Natural killer cell (primary cell): ENCODE results near the gene SLC35G3. TPM values are rescaled to one million over a fixed set of nuclear protein-coding genes. Genes with fewer than 3 reads are reported as not detected.
"Not testable (repeated sequence)": the region's sequence is repeated elsewhere in the genome, so short reads cannot be mapped to it uniquely, and the experiment has no call there.

Experiments
- ATAC-seq, 3 donors: fragments of 150-1000 bp in 2 of 3; fragments of 200-7000 bp in 1 of 3; cut with Tn5 transposase; 1 replicate in 1 of 3; 2 replicates in 2 of 3; pipeline ENCODE4 v1.10.0; 2021; ENCODE audit warnings: mild to moderate bottlenecking in 2 of 3, moderate library complexity in 2 of 3
- DNase-seq, 2 donors: peaks; one replicate each; pipeline versions ENCODE4 v3.0.0 to v3.0.0-alpha.2; 2013 to 2021; ENCODE audit warnings: mixed read lengths in 1 of 2
- H3K27ac ChIP-seq: one replicate; pipeline ENCODE4 v1.5.1; 2013; ENCODE audit warnings: mild to moderate bottlenecking, low read length
- H3K27me3 ChIP-seq: one replicate; pipeline ENCODE4 v1.6.1; 2013; ENCODE audit warnings: low read length; ENCODE audit not compliant: control insufficient read depth, insufficient read depth
- H3K36me3 ChIP-seq: one replicate; pipeline ENCODE4 v1.6.1; 2013; ENCODE audit warnings: low read length; ENCODE audit not compliant: control insufficient read depth, insufficient read depth
- H3K4me1 ChIP-seq: one replicate; pipeline ENCODE4 v1.6.1; 2013; ENCODE audit warnings: low read length; ENCODE audit not compliant: control insufficient read depth, insufficient read depth
- H3K4me3 ChIP-seq: one replicate; pipeline ENCODE4 v1.5.1; 2013; ENCODE audit warnings: low read length
- H3K9me3 ChIP-seq: one replicate; pipeline ENCODE4 v1.6.1; 2013; ENCODE audit warnings: low read length; ENCODE audit not compliant: control insufficient read depth, insufficient read depth
- H3K27ac Mint-ChIP-seq, 2 donors: one replicate each; pipeline ENCODE4 v1.8.0; 2022; ENCODE audit warnings: mild to moderate bottlenecking in 2 of 2, mixed read lengths in 2 of 2, moderate library complexity in 1 of 2
- H3K27me3 Mint-ChIP-seq, 2 donors: one replicate each; pipeline ENCODE4 v1.8.0; 2022; ENCODE audit warnings: low read depth in 2 of 2, mixed read lengths in 2 of 2
- H3K36me3 Mint-ChIP-seq: one replicate; pipeline ENCODE4 v1.8.0; 2022; ENCODE audit warnings: mixed read lengths
- H3K4me1 Mint-ChIP-seq, 2 donors: one replicate each; pipeline ENCODE4 v1.8.0; 2022; ENCODE audit warnings: mixed read lengths in 2 of 2
- H3K4me3 Mint-ChIP-seq: one replicate; pipeline ENCODE4 v1.8.0; 2022; ENCODE audit warnings: mild to moderate bottlenecking, moderate library complexity, mixed read lengths
- H3K9me3 Mint-ChIP-seq, 2 donors: one replicate each; pipeline ENCODE4 v1.8.0; 2022; ENCODE audit warnings: mixed read lengths in 2 of 2
- CTCF ChIP-seq: fragments of 200-600 bp; IDR thresholded peaks from one replicate; pipeline ENCODE4 v1.8.0; 2022; ENCODE audit warnings: antibody characterized with exemption
- WGBS: methylation state at CpG from one replicate; pipeline ENCODE4 v1.1.7; 2013; ENCODE audit warnings: missing lambda C conversion rate; ENCODE audit not compliant: insufficient coverage; 5-methylcytosine and 5-hydroxymethylcytosine counted together
- intact Hi-C: fragments of 100-400 bp; cut with micrococcal nuclease; formaldehyde crosslinking; loops from one replicate; pipeline ENCODE4 v1.14.2; 2022
- total RNA-seq, 4 donors: library from RNA; stranded (reverse); fragments of 120-200 nt in 1 of 4; gene quantifications; one replicate each; pipeline versions ENCODE4 v1.2.3 to v1.2.4, GENCODE V29; 2013 to 2022

SLC35G3 gene
- total RNA-seq, 3 donors from 2014 or later (not counting 1 experiment from before 2014, with no cell fraction given): not detected

- Mint-ChIP-seq H3K4me1 (peaks cover 48 to 53% of the 10 kb centered on the region in 2 donors), H3K9me3 (no peaks in the 10 kb centered on the region), H3K4me3 (no peak overlapping the region), H3K36me3 (no peaks in the 10 kb centered on the region), H3K27me3 (no peaks in the 10 kb centered on the region), H3K27ac (no peak overlapping the region)
- Histone ChIP-seq H3K4me1 (peaks cover 4% of the 10 kb centered on the region), H3K36me3 (no peaks in the 10 kb centered on the region), H3K27ac (no peak overlapping the region), H3K27me3 (no peaks in the 10 kb centered on the region), H3K4me3 (no peak overlapping the region), H3K9me3 (no peaks in the 10 kb centered on the region)
- no peak for TF ChIP-seq CTCF
- 97% methylated on average over 3 of the region's 3 CpGs for WGBS
- intact Hi-C loops: no loop called here
- no peak for DNase-seq
- no peak for ATAC-seq
These were observed 41.1 kb upstream of the SLC35G3 start for GRCh38 chr17:35235289-35235688.

- not testable (repeated sequence) for H3K36me3 Mint-ChIP-seq, H3K27ac Mint-ChIP-seq
These were observed 40.1 kb upstream of the SLC35G3 start for GRCh38 chr17:35234315-35234714.

GRCh38 chr17:35229638-35230037, 35.4 kb upstream of the SLC35G3 start:
- Mint-ChIP-seq H3K27ac (no peak overlapping the region), H3K9me3 (no peaks in the 10 kb centered on the region), H3K36me3 (no peaks in the 10 kb centered on the region), H3K4me1 (peaks cover 8 to 12% of the 10 kb centered on the region in 2 donors), H3K4me3 (no peak overlapping the region), H3K27me3 (no peaks in the 10 kb centered on the region)
- intact Hi-C loops: no loop called here
- Histone ChIP-seq H3K27ac (no peak overlapping the region), H3K4me3 (no peak overlapping the region), H3K9me3 (no peaks in the 10 kb centered on the region), H3K27me3 (no peaks in the 10 kb centered on the region), H3K4me1 (no peaks in the 10 kb centered on the region), H3K36me3 (no peaks in the 10 kb centered on the region)
- TF ChIP-seq CTCF: no peak
- ATAC-seq: no peak
- 82% methylated on average over 1 of the region's 1 CpG for WGBS
- DNase-seq: no peak

More at GRCh38 chr17:35234315-35234714, 40.1 kb upstream of the SLC35G3 start:
- peaks cover 39 to 50% of the 10 kb centered on the region in 2 donors for H3K4me1 Mint-ChIP-seq
- H3K4me3 Mint-ChIP-seq, H3K27ac ChIP-seq, H3K4me3 ChIP-seq, H3K9me3 Mint-ChIP-seq, H3K4me1 ChIP-seq, ATAC-seq, intact Hi-C loops, DNase-seq, H3K27me3 ChIP-seq, H3K36me3 ChIP-seq, H3K27me3 Mint-ChIP-seq, H3K9me3 ChIP-seq: not testable (repeated sequence)
- 97% methylated on average over 4 of the region's 4 CpGs for WGBS

GRCh38 chr17:35227546-35227945, 33.4 kb upstream of the SLC35G3 start:
- intact Hi-C loops: no loop called here
- H3K9me3 ChIP-seq: peaks cover 2% of the 10 kb centered on the region
- H3K27me3 ChIP-seq: no peaks in the 10 kb centered on the region
- H3K36me3 ChIP-seq: no peaks in the 10 kb centered on the region
- Mint-ChIP-seq H3K27me3 (no peaks in the 10 kb centered on the region), H3K36me3 (no peaks in the 10 kb centered on the region), H3K4me1 (peaks cover 0 to 12% of the 10 kb centered on the region in 2 donors), H3K9me3 (no peaks in the 10 kb centered on the region), H3K27ac (no peak overlapping the region), H3K4me3 (no peak overlapping the region)
- H3K4me3 ChIP-seq: no peak overlapping the region
- ATAC-seq (no peak), DNase-seq (no peak)
- no peak overlapping the region for H3K27ac ChIP-seq
- no peak for TF ChIP-seq CTCF
- H3K4me1 ChIP-seq: no peaks in the 10 kb centered on the region
- 100% methylated on average over 2 of the region's 2 CpGs for WGBS
